H1 (cell line): ENCODE results near the gene CD99. TPM values are rescaled to one million over a fixed set of nuclear protein-coding genes. Genes with fewer than 3 reads are reported as not detected.
A peak's percentile ranks its signal among the peaks of the same experiment; 100 is the strongest.

Experiments
- CTCF ChIA-PET: fragments of 300-600 bp; sonication (Branson Sonifier 250); formaldehyde crosslinking; loops from one replicate; lab custom pipeline; 2021; ENCODE audit not compliant: partially characterized antibody; lab: Charles Lee
- POLR2A ChIA-PET: fragments of 300-600 bp; sonication (Branson Sonifier 250); formaldehyde crosslinking; loops from one replicate; lab custom pipeline; 2021; ENCODE audit warnings: inconsistent platforms; ENCODE audit not compliant: partially characterized antibody; lab: Charles Lee
- DNase-seq, 2 experiments: peaks; one replicate each; pipeline versions ENCODE4 v3.0.0 to v3.0.0-alpha.2; 2010 to 2022; ENCODE audit warnings: low spot score in 2 of 2, low read depth in 1 of 2, mixed read lengths in 1 of 2
- FAIRE-seq: peaks from 2 replicates; lab custom pipeline; 2011; peaks lifted over from hg19 to GRCh38; lab: Jason Lieb, UNC
- H2AFZ ChIP-seq: 2 replicates; pipeline ENCODE4 v1.8.1; 2012; ENCODE audit warnings: low read length, inconsistent platforms
- H2AK5ac ChIP-seq: 2 replicates; pipeline ENCODE4 v1.6.1; 2013; ENCODE audit warnings: low read depth, low read length
- H2BK120ac ChIP-seq: replicated peaks from 2 replicates; pipeline ENCODE3; 2013; ENCODE audit warnings: low read depth, low read length, inconsistent platforms
- H2BK12ac ChIP-seq: 2 replicates; pipeline ENCODE4 v1.6.1; 2013; ENCODE audit warnings: low read depth, low read length
- H2BK15ac ChIP-seq: 2 replicates; pipeline ENCODE4 v1.6.1; 2013; ENCODE audit warnings: low read length
- H2BK20ac ChIP-seq: 2 replicates; pipeline ENCODE4 v1.6.1; 2013; ENCODE audit warnings: low read length
- H2BK5ac ChIP-seq: 2 replicates; pipeline ENCODE4 v1.6.1; 2013; ENCODE audit warnings: low read depth, low read length
- H3K14ac ChIP-seq: 2 replicates; pipeline ENCODE4 v1.6.1; 2013; ENCODE audit warnings: inconsistent platforms; ENCODE audit not compliant: insufficient read length
- H3K18ac ChIP-seq: 2 replicates; pipeline ENCODE4 v1.6.1; 2013; ENCODE audit warnings: low read length; ENCODE audit errors: extremely low read depth
- H3K23ac ChIP-seq: 2 replicates; pipeline ENCODE4 v1.6.1; 2013; ENCODE audit warnings: inconsistent platforms; ENCODE audit not compliant: insufficient read length
- H3K23me2 ChIP-seq: 2 replicates; pipeline ENCODE4 v1.6.1; 2013; ENCODE audit warnings: low read depth, low read length
- H3K27ac ChIP-seq: 2 replicates; pipeline ENCODE4 v1.6.1; 2011; ENCODE audit warnings: low read depth, low read length, inconsistent platforms
- H3K27me3 ChIP-seq, 4 experiments: replicated peaks in 1 of 4; 1 replicate in 1 of 4; 2 replicates in 3 of 4; pipeline versions ENCODE4 v1.6.1 to v1.8.1; 2011 to 2013; ENCODE audit warnings: low read length in 3 of 4, mild to moderate bottlenecking in 3 of 4, inconsistent platforms in 2 of 4, mixed read lengths in 2 of 4, moderate library complexity in 1 of 4; ENCODE audit not compliant: control insufficient read depth in 3 of 4, insufficient read depth in 3 of 4; ENCODE audit errors: extremely low read depth in 1 of 4
- H3K36me3 ChIP-seq, 4 experiments: 2 replicates each; pipeline versions ENCODE4 v1.6.1 to v1.8.1; 2011 to 2013; ENCODE audit warnings: mild to moderate bottlenecking in 4 of 4, low read length in 3 of 4, moderate library complexity in 2 of 4, control low read depth in 1 of 4, inconsistent platforms in 1 of 4; ENCODE audit not compliant: insufficient read depth in 4 of 4, control insufficient read depth in 2 of 4
- H3K4ac ChIP-seq: replicated peaks from 2 replicates; pipeline ENCODE3; 2013; ENCODE audit warnings: low read length, low read depth, mixed read lengths, inconsistent platforms; ENCODE audit not compliant: insufficient read length
- H3K4me1 ChIP-seq, 4 experiments: replicated peaks in 1 of 4; 1 replicate in 1 of 4; 2 replicates in 3 of 4; pipeline versions ENCODE4 v1.6.1 to v1.8.1; 2011 to 2013; ENCODE audit warnings: low read length in 3 of 4, inconsistent platforms in 2 of 4, mixed read lengths in 1 of 4; ENCODE audit not compliant: insufficient read depth in 4 of 4, control insufficient read depth in 3 of 4
- H3K4me2 ChIP-seq, 2 experiments: 2 replicates each; pipeline versions ENCODE4 v1.6.1 to v1.8.1; 2011 to 2013; ENCODE audit warnings: low read depth in 2 of 2, low read length in 2 of 2, control low read depth in 1 of 2, inconsistent platforms in 1 of 2, mild to moderate bottlenecking in 1 of 2; ENCODE audit not compliant: insufficient read depth in 1 of 2
- H3K4me3 ChIP-seq, 4 experiments: fragments of 200-600, 300-600 bp in 1 of 4; sonication (generic), shearing (Covaris generic), sonication (Bioruptor Twin) in 1 of 4; 2 replicates each; pipeline versions ENCODE4 v1.5.1 to v1.8.1; 2011 to 2016; ENCODE audit warnings: low read length in 4 of 4, low read depth in 3 of 4, control low read depth in 2 of 4, inconsistent platforms in 2 of 4, mild to moderate bottlenecking in 2 of 4, mixed read lengths in 1 of 4, moderate library complexity in 1 of 4; ENCODE audit not compliant: insufficient read depth in 2 of 4; ENCODE audit errors: extremely low read depth in 1 of 4
- H3K56ac ChIP-seq: replicated peaks from 2 replicates; pipeline ENCODE3; 2013; ENCODE audit warnings: low read depth, mild to moderate bottlenecking, mixed read lengths, low read length, inconsistent platforms; ENCODE audit not compliant: insufficient read length
- H3K79me1 ChIP-seq: 2 replicates; pipeline ENCODE4 v1.6.1; 2013; ENCODE audit warnings: low read depth, low read length, control low read depth
- H3K79me2 ChIP-seq, 2 experiments: 2 replicates each; pipeline versions ENCODE4 v1.6.1 to v1.8.1; 2012 to 2013; ENCODE audit warnings: low read length in 2 of 2, mild to moderate bottlenecking in 2 of 2, inconsistent platforms in 1 of 2; ENCODE audit not compliant: insufficient read depth in 2 of 2, control insufficient read depth in 1 of 2
- H3K9ac ChIP-seq, 4 experiments: replicated peaks in 1 of 4; 1 replicate in 1 of 4; 2 replicates in 3 of 4; pipeline versions ENCODE4 v1.6.1 to v1.8.1; 2011 to 2013; ENCODE audit warnings: low read depth in 3 of 4, low read length in 3 of 4, control low read depth in 2 of 4, mild to moderate bottlenecking in 2 of 4, moderate library complexity in 2 of 4, inconsistent platforms in 1 of 4; ENCODE audit errors: extremely low read depth in 1 of 4
- H3K9me3 ChIP-seq, 2 experiments: 2 replicates each; pipeline versions ENCODE4 v1.6.1 to v1.8.1; 2012 to 2013; ENCODE audit warnings: mild to moderate bottlenecking in 2 of 2, moderate library complexity in 2 of 2, control low read depth in 1 of 2, inconsistent platforms in 1 of 2, low read depth in 1 of 2, low read length in 1 of 2, mixed read lengths in 1 of 2; ENCODE audit not compliant: insufficient read depth in 2 of 2
- H4K20me1 ChIP-seq, 2 experiments: replicated peaks in 1 of 2; 2 replicates each; pipeline versions ENCODE3 to v1.8.1; 2011 to 2013; ENCODE audit warnings: inconsistent platforms in 2 of 2, low read length in 2 of 2, mild to moderate bottlenecking in 1 of 2; ENCODE audit not compliant: insufficient read depth in 2 of 2, control insufficient read depth in 1 of 2
- H4K5ac ChIP-seq: 2 replicates; pipeline ENCODE4 v1.6.1; 2013; ENCODE audit warnings: low read length, low read depth, mixed read lengths, inconsistent platforms; ENCODE audit not compliant: insufficient read length
- H4K8ac ChIP-seq: 2 replicates; pipeline ENCODE4 v1.8.0; 2013; ENCODE audit warnings: mild to moderate bottlenecking, moderate library complexity, low read length, inconsistent platforms; ENCODE audit not compliant: insufficient read depth; ENCODE audit errors: extremely low read depth
- H4K91ac ChIP-seq: replicated peaks from 2 replicates; pipeline ENCODE3; 2013; ENCODE audit warnings: low read length, mixed read lengths, inconsistent platforms; ENCODE audit not compliant: insufficient read length
- CBX8 ChIP-seq: fragments of 300-800, 300-1000 bp; sonication (generic); IDR thresholded peaks from 2 replicates; pipeline ENCODE4 v1.7.1; 2016; ENCODE audit warnings: low read depth, low read length, borderline replicate concordance
- TAF1 ChIP-seq: IDR thresholded peaks from 2 replicates; pipeline ENCODE4 v1.6.1; 2011; ENCODE audit warnings: mild to moderate bottlenecking, low read depth, low read length
- polyA plus RNA-seq, 7 experiments: library from polyadenylated mRNA; depleted of rRNA in 3 of 7; stranded (reverse) in 5 of 7; unstranded in 2 of 7; fragments of >200 nt in 5 of 7; fragments of 200-250 nt in 2 of 7; gene quantifications; 1 replicate in 5 of 7; 2 replicates in 1 of 7; 4 replicates in 1 of 7; pipeline versions ENCODE4 v1.2.1 to v1.2.3, GENCODE V29; 2011 to 2013; ENCODE audit warnings: missing spikeins in 2 of 7, mixed read lengths in 2 of 7
- total RNA-seq: library from RNA; stranded (reverse); fragmentation: NEBNext Ultra II Directional; extraction: Animal tissue kit (Norgen Biotek cat#: 25700); gene quantifications from 2 replicates; pipeline ENCODE4 v1.2.1, GENCODE V29; 2021

Gene CD99
- total and polyA plus RNA-seq, 2 of the 8 experiments (the other 6 are each of a cell fraction or from before 2014, with no cell fraction given): 30.1 to 47.8 TPM

GRCh38 chrX:2732649-2733048 lies 41.6 kb downstream of the CD99 start:
- Histone ChIP-seq H2BK15ac (no peak overlapping the region), H4K91ac (no peak overlapping the region), H3K14ac (no peak overlapping the region), H3K4ac (no peak overlapping the region), H3K9me3 (peaks cover 0 to 4% of the 10 kb centered on the region in 2 experiments; a peak in 1 of 4 replicates), H4K8ac (no peak overlapping the region), H3K18ac (no peak overlapping the region), H3K9ac (no peak overlapping the region; a peak in 1 of 7 replicates), H3K79me1 (no peaks in the 10 kb centered on the region), H3K27ac (no peak overlapping the region), H3K4me1 (no peaks in the 10 kb centered on the region), H3K56ac (no peak overlapping the region), H3K27me3 (no peaks in the 10 kb centered on the region), H2BK12ac (0 out of 2 replicates have a peak overlapping the region, but pooled peaks have one; percentile 81), H2AK5ac (no peak overlapping the region), H2BK5ac (no peak overlapping the region), H3K23ac (no peak overlapping the region), H2BK20ac (no peak overlapping the region), H4K5ac (no peak overlapping the region), H3K4me3 (no peak overlapping the region), H3K23me2 (no peaks in the 10 kb centered on the region; the same call in 1 of the 2 replicates), H3K36me3 (peaks cover 0 to 8% (median 4%) of the 10 kb centered on the region in 4 experiments; a peak in 4 of 8 replicates), H2AFZ (no peak overlapping the region), H3K79me2 (no peaks in the 10 kb centered on the region), H4K20me1 (no peaks in the 10 kb centered on the region), H2BK120ac (no peak overlapping the region), H3K4me2 (no peak overlapping the region)
- ChIA-PET CTCF (no interaction called here), POLR2A (no interaction called here)
- FAIRE-seq: no peak
- TF ChIP-seq TAF1 (no peak), CBX8 (0 out of 2 replicates have a peak, but pooled peaks have one; percentile 40)
- no peak for DNase-seq
